Measurements from ENCODE around the gene NUBPL. TPM values are rescaled to one million over a fixed set of nuclear protein-coding genes. Genes with fewer than 3 reads are reported as not detected.
"Not testable (repeated sequence)": the region's sequence is repeated elsewhere in the genome, so short reads cannot be mapped to it uniquely, and the experiment has no call there.

The NUBPL gene
- total RNA-seq, 4 donors from 2014 or later: 1.9 to 45.2 (median 11.6) TPM

DNA sequence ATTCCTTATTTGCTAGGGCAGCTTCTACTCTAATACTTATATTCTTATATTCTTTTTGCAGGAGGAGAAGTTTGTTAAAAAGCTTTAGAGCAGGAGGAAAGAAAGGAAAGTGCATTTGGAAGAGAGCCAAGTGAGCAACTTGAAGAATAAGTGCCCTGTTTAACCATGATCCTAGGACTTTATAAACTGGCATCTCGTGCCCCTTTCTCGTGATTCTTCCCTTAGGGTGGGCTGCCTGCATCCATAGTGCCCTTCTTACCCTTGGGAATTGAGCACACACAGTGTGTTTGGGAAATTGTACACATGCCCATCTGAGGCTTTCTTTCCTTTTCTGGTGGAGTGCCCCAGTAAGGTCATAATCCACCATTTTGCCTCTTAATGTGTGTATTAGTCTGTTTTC is 141.9 kb downstream of the NUBPL start:
- H3K9me3 ChIP-seq: no peaks in the 10 kb centered on the region
- intact Hi-C loops (cut with DNase I; ENCODE audit: low total_unique reads): no loop called here
- no peaks in the 10 kb centered on the region for H3K4me1 ChIP-seq
- H3K27me3 ChIP-seq: no peaks in the 10 kb centered on the region
- in situ Hi-C loops (cut with MboI; ENCODE audit: low pct_ligation_motif_present in 1 of 4, low pct_unique_long_range_greater_than_20kb in 1 of 4, low sequenced_read_pairs in 3 of 4): no loop called here
- TF ChIP-seq CTCF (IDR thresholded peaks at IDR 0.05) (no peak), POLR2A (IDR thresholded peaks at IDR 0.05) (no peak), POLR2AphosphoS5 (IDR thresholded peaks at IDR 0.05) (no peak), EP300 (IDR thresholded peaks at IDR 0.05; ENCODE audit: low read depth) (no peak)
- no peak overlapping the region for H3K4me3 ChIP-seq
- H3K27ac ChIP-seq: no peak overlapping the region
- WGBS, 2 donors (ENCODE audit: low coverage in 1 of 2): 82 to 85% methylated on average over 2 of the region's 2 CpGs
- no peak for DNase-seq
- no peaks in the 10 kb centered on the region for H3K36me3 ChIP-seq

- Histone ChIP-seq H3K27ac (no peak overlapping the region), H3K9me3 (no peaks in the 10 kb centered on the region), H3K4me3 (no peak overlapping the region), H3K36me3 (no peaks in the 10 kb centered on the region), H3K27me3 (no peaks in the 10 kb centered on the region), H3K4me1 (no peaks in the 10 kb centered on the region)
- in situ Hi-C loops (cut with MboI; ENCODE audit: low pct_ligation_motif_present in 1 of 4, low pct_unique_long_range_greater_than_20kb in 1 of 4, low sequenced_read_pairs in 3 of 4) (no loop called here), intact Hi-C loops (cut with DNase I; ENCODE audit: low total_unique reads) (no loop called here)
- 89% methylated on average over 14 of the region's 14 CpGs; no CpG with 5 or more reads in 1 of the 2 donors for whole genome bisulfite sequencing, 2 donors (ENCODE audit: low coverage in 1 of 2)
- no peak for DNase-seq
- TF ChIP-seq EP300 (IDR thresholded peaks at IDR 0.05; ENCODE audit: low read depth) (no peak), POLR2A (IDR thresholded peaks at IDR 0.05) (no peak), CTCF (IDR thresholded peaks at IDR 0.05) (no peak), POLR2AphosphoS5 (IDR thresholded peaks at IDR 0.05) (no peak)
These were observed 144.5 kb downstream of the NUBPL start for GRCh38 chr14:31705731-31706130.

- H3K27me3 ChIP-seq; DNase-seq; H3K27ac ChIP-seq; H3K9me3 ChIP-seq; H3K4me1 ChIP-seq; in situ Hi-C loops (cut with MboI; ENCODE audit: low pct_ligation_motif_present in 1 of 4, low pct_unique_long_range_greater_than_20kb in 1 of 4, low sequenced_read_pairs in 3 of 4); intact Hi-C loops (cut with DNase I; ENCODE audit: low total_unique reads); H3K4me3 ChIP-seq; H3K36me3 ChIP-seq: not testable (repeated sequence)
- 86 to 93% methylated on average over 1 to 7 of the region's 7 CpGs for WGBS, 2 donors (ENCODE audit: low coverage in 1 of 2)
These were observed 147.5 kb downstream of the NUBPL start for GRCh38 chr14:31708661-31709060.

GRCh38 chr14:31712244-31713127 is 151.3 kb downstream of the NUBPL start:
- in situ Hi-C loops (cut with MboI; ENCODE audit: low pct_ligation_motif_present in 1 of 4, low pct_unique_long_range_greater_than_20kb in 1 of 4, low sequenced_read_pairs in 3 of 4): no loop called here
- WGBS, 2 donors (ENCODE audit: low coverage in 1 of 2): 83 to 90% methylated on average over 5 to 17 of the region's 18 CpGs
- no peaks in the 10 kb centered on the region for H3K27me3 ChIP-seq
- TF ChIP-seq POLR2A (IDR thresholded peaks at IDR 0.05): no peak
- TF ChIP-seq CTCF (IDR thresholded peaks at IDR 0.05): no peak
- TF ChIP-seq EP300 (IDR thresholded peaks at IDR 0.05; ENCODE audit: low read depth): no peak
- no peak for TF ChIP-seq POLR2AphosphoS5 (IDR thresholded peaks at IDR 0.05)
- no peak for DNase-seq
- H3K36me3 ChIP-seq: no peaks in the 10 kb centered on the region
- H3K27ac ChIP-seq: no peak overlapping the region
- H3K4me1 ChIP-seq: peaks cover 0 to 8% (median 0%) of the 10 kb centered on the region in 4 donors
- H3K4me3 ChIP-seq: no peak overlapping the region
- intact Hi-C loops (cut with DNase I; ENCODE audit: low total_unique reads): no loop called here
- no peaks in the 10 kb centered on the region for H3K9me3 ChIP-seq
